Activated CD8-positive, alpha-beta memory T cell treated with anti-CD3 and anti-CD28 coated beads for 4 hours (primary cell): ENCODE results near the gene BHMT.
"Not testable (repeated sequence)": the region's sequence is repeated elsewhere in the genome, so short reads cannot be mapped to it uniquely, and the experiment has no call there.

ENCODE experiments used
- DNase-seq, 2 donors: peaks; one replicate each; pipeline ENCODE4 v3.0.0-alpha.2; 2020; ENCODE audit warnings: low read depth in 2 of 2

BHMT gene

DNA sequence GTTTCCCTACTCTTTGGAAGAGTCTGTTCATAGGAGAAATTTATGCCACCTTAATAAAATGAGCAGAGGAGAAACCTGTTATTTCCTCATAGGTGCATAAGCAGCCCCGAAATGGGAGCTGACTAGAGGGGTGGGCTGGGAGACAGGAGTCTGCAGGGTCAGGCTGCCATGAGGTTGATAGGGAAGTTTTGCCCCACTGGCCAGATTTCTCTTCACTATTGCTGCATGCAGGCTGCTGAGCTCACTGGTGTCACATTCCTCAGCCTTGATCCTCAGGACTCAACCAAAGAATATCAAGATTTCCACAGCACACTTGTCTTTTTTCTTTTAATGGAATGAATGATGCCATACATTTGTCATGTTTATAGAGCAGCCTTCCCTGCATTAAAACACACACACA lies 60.7 kb downstream of the BHMT start:
- DNase-seq: no peak

DNA sequence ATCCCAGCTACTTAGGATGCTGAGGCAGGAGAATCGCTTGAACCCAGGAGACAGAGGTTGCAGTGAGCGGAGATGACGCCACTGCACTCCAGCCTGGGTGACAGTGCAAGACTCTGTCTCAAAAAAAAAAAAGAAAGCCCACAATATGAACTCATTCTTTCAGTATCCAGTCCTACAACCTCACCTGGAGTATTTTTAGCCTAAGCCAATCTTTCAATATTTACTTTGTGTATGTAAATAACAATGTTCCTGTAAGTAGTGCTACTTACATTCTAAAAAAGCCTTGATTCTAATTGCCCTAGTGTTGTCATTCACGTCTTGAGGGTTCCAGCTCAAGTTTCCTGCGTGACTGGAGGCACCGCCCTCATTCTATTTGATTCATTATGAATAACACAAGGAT lies 62.0 kb downstream of the BHMT start:
- DNase-seq: no peak

DNA sequence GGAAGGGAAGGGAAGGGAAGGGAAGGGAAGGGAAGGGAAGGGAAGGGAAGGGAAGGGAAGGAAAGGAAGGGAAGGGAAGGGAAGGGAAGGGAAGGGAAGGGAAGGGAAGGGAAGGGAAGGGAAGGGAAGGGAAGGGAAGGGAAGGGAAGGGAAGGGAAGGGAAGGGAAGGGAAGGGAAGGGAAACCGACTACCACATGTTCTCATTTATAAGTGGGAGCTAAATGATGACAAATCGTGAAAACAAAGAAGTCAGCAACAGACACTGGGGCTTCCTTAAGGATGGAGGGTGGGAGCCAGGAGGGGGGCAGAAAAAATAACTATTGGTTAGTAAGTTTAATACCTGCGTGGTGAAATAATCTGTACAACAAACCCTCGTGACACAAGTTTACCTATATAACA lies 68.8 kb downstream of the BHMT start:
- not testable (repeated sequence) for DNase-seq

DNA sequence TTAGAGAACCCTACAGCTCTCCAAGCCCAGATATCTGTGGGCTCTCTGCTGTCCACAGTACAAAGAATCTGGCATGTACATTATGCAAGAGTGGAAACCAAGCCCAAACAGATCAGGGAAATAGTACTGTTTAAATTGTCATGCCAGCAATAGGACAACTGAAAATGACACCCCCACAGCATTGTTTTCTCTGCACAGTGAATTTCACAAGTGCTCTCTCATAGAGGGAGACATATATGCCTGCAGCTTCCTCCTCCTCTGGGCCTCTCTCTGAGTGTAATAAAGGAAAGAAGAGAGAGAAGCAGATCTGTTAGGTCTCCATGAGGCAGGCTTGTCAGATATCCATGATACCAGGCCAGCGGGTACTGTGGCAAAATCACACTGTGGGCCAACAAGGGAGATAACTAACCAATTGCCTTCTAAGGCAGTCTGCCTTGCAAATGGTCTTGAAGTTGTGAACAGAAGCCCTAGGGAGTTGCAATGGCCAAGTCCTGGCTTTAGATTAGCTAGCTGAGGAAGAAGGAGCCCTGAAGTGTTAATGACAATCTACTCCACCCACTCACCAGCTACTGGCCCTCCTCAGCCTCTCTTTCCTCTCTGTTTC lies 69.9 kb downstream of the BHMT start:
- DNase-seq: no peak
